Measurements from ENCODE around the gene ALS2CL. TPM values are rescaled to one million over a fixed set of nuclear protein-coding genes. Genes with fewer than 3 reads are reported as not detected.
A peak's percentile ranks its signal among the peaks of the same experiment; 100 is the strongest.
"Not testable (repeated sequence)": the region's sequence is repeated elsewhere in the genome, so short reads cannot be mapped to it uniquely, and the experiment has no call there.

Gene ALS2CL, protein sequence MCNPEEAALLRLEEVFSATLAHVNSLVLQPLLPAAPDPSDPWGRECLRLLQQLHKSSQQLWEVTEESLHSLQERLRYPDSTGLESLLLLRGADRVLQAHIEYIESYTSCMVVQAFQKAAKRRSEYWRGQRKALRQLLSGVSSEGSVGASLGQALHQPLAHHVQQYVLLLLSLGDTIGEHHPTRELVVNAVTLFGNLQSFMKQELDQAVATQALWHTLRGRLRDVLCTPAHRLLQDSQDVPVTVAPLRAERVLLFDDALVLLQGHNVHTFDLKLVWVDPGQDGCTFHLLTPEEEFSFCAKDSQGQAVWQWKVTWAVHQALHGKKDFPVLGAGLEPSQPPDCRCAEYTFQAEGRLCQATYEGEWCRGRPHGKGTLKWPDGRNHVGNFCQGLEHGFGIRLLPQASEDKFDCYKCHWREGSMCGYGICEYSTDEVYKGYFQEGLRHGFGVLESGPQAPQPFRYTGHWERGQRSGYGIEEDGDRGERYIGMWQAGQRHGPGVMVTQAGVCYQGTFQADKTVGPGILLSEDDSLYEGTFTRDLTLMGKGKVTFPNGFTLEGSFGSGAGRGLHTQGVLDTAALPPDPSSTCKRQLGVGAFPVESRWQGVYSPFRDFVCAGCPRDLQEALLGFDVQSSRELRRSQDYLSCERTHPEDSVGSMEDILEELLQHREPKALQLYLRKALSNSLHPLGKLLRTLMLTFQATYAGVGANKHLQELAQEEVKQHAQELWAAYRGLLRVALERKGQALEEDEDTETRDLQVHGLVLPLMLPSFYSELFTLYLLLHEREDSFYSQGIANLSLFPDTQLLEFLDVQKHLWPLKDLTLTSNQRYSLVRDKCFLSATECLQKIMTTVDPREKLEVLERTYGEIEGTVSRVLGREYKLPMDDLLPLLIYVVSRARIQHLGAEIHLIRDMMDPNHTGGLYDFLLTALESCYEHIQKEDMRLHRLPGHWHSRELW
- total RNA-seq (2014; rRNA removed; shearing (Covaris generic)), result 3.1 and 3.4 TPM in 2 replicates
- polyA plus RNA-seq (2016; fragmentation: Nextera tagmentation; extraction: Ambion mirVana), result 1.2 and 2.0 TPM in 2 replicates

GRCh38 chr3:46693038-46693891 is at the start of gene ALS2CL:
TSS of gene ALS2CL (minus strand) at chr3:46693679. CDS start at chr3:46689440, 4,239 bp downstream.
- H3K9ac ChIP-seq, result peak within 1 kb of the TSS; percentile 66
- in situ Hi-C loops (cut with MboI), result no loop called here
- H3K27ac ChIP-seq, result no peak within 1 kb of the TSS

DNA sequence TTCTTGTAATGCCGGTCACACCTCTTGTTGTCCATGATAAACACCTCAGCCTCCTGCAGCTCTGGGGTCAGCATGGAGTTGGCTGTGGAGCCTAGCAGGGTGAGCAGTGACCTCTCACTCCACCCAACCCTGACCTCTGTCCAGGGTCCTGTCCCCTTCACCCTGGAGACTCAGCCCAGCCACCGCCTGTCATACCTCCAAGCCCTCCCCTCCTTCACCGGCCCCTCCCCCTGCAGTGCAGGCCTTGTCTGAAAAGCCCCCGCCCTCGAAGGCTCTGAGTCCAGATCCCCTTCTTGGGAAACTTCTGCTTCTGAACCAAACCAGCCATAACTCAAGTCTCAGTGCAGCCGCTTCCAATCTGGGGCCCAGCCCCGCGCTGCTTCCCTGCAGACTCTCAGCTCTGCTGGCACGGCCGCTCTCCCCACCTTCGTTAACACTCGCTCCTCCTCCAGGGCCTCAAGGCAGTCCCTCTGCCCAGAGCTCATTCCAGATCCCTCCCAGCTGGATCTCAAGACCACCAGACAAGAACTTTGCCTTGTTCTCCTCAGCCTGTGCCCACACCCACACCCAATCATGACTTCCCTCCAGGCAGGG is 49.6 kb upstream of the ALS2CL start:
- peaks cover 12% of the 10 kb centered on the region; the same call in 1 of the 2 replicates for H3K27me3 ChIP-seq (replicated peaks; ENCODE audit: insufficient read depth)
- H4K20me1 ChIP-seq (ENCODE audit: insufficient read depth), result no peaks in the 10 kb centered on the region
- no peaks in the 10 kb centered on the region for H3K9me2 ChIP-seq (ENCODE audit: insufficient read depth)
- no peaks in the 10 kb centered on the region for H3F3A ChIP-seq (ENCODE audit: insufficient read depth)
- H2AFZ ChIP-seq, result no peak overlapping the region
- H3K36me3 ChIP-seq (ENCODE audit: low read depth), result no peaks in the 10 kb centered on the region
- no peak overlapping the region for H3K27ac ChIP-seq
- H3K9me3 ChIP-seq (ENCODE audit: low read depth), result no peaks in the 10 kb centered on the region
- TF ChIP-seq EZH2 (IDR thresholded peaks at IDR 0.05; ENCODE audit: insufficient read depth, poor library complexity, severe bottlenecking), result no peak
- no peak for TF ChIP-seq EZH2phosphoT487 (IDR thresholded peaks at IDR 0.05; ENCODE audit: insufficient read depth, low read depth)
- H3K79me2 ChIP-seq (ENCODE audit: insufficient read depth), result no peaks in the 10 kb centered on the region
- no peaks in the 10 kb centered on the region for H3K4me1 ChIP-seq (ENCODE audit: insufficient read depth)
- in situ Hi-C loops (cut with MboI), result no loop called here
- no peak overlapping the region for H3K4me2 ChIP-seq (ENCODE audit: unreplicated experiment)
- WGBS, 2 experiments (ENCODE audit: low coverage in 1 of 2, low lambda C conversion rate in 2 of 2, missing lambda C conversion rate in 2 of 2), result 43 to 44% methylated on average over 8 to 12 of the region's 12 CpGs
- no peak overlapping the region for H3K9ac ChIP-seq
- H3K4me3 ChIP-seq, result no peak overlapping the region
- DNase-seq, result no peak

More at GRCh38 chr3:46693038-46693891, at the start of gene ALS2CL:
- Histone ChIP-seq H3K9me3 (ENCODE audit: low read depth) (no peaks in the 10 kb centered on the region), H3F3A (ENCODE audit: insufficient read depth) (no peaks in the 10 kb centered on the region), H3K4me1 (ENCODE audit: insufficient read depth) (peaks cover 5% of the 10 kb centered on the region; the same call in 1 of the 2 replicates), H3K9me2 (ENCODE audit: insufficient read depth) (no peaks in the 10 kb centered on the region), H3K79me2 (ENCODE audit: insufficient read depth) (no peaks in the 10 kb centered on the region), H2AFZ (peak within 1 kb of the TSS; percentile 89), H3K36me3 (ENCODE audit: low read depth) (no peaks in the 10 kb centered on the region), H4K20me1 (ENCODE audit: insufficient read depth) (no peaks in the 10 kb centered on the region), H3K27me3 (replicated peaks; ENCODE audit: insufficient read depth) (no peaks in the 10 kb centered on the region), H3K4me3 (peak within 1 kb of the TSS; percentile 74), H3K4me2 (ENCODE audit: unreplicated experiment) (peak within 1 kb of the TSS; percentile 91)
- WGBS, 2 experiments (ENCODE audit: low coverage in 1 of 2, low lambda C conversion rate in 2 of 2, missing lambda C conversion rate in 2 of 2), result 3% methylated on average over 54 to 68 of the region's 71 CpGs
- TF ChIP-seq EZH2 (IDR thresholded peaks at IDR 0.05; ENCODE audit: insufficient read depth, poor library complexity, severe bottlenecking), result no peak
- TF ChIP-seq EZH2phosphoT487 (IDR thresholded peaks at IDR 0.05; ENCODE audit: insufficient read depth, low read depth), result no peak
- peak; percentile 66 for DNase-seq

DNA sequence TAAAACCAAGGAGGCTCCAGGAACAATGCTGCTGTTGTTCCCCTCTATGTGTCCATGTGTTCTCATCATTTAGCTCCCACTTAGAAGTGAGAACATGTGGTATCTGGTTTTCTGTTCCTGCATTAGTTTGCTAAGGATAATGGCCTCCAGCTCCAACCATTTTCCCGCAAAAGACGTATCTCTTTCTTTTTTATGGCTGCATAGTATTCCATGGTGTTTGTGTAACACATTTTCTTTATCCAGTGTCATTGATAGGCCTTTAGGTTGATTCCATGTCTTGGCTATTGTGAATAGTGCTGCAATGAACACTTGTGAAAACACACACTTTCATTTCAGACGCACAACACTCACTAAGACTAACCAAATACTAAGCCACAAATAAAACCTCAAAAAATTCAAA is 46.1 kb upstream of the ALS2CL start:
- H3K9ac ChIP-seq; H3K9me3 ChIP-seq (ENCODE audit: low read depth); H3K4me3 ChIP-seq; H3F3A ChIP-seq (ENCODE audit: insufficient read depth); H3K4me1 ChIP-seq (ENCODE audit: insufficient read depth); H4K20me1 ChIP-seq (ENCODE audit: insufficient read depth); H2AFZ ChIP-seq; DNase-seq; H3K79me2 ChIP-seq (ENCODE audit: insufficient read depth); H3K9me2 ChIP-seq (ENCODE audit: insufficient read depth); in situ Hi-C loops (cut with MboI); H3K36me3 ChIP-seq (ENCODE audit: low read depth); H3K27ac ChIP-seq; H3K4me2 ChIP-seq (ENCODE audit: unreplicated experiment): not testable (repeated sequence)
- WGBS, 2 experiments (ENCODE audit: low coverage in 1 of 2, low lambda C conversion rate in 2 of 2, missing lambda C conversion rate in 2 of 2), result 91 to 93% methylated on average over 3 of the region's 3 CpGs
- H3K27me3 ChIP-seq (replicated peaks; ENCODE audit: insufficient read depth), result peaks cover 15% of the 10 kb centered on the region; the same call in 1 of the 2 replicates

Measured in GM23248 (cell line).